ENCODE data around the gene S100A12.

S100A12 gene

GRCh38 chr1:153368495-153368894 is 6.9 kb downstream of the S100A12 start:
- no peak for DNase-seq (ENCODE audit: low read depth in 2 of 2)

GRCh38 chr1:153367090-153367489 is 8.3 kb downstream of the S100A12 start:
- no peak for DNase-seq (ENCODE audit: low read depth in 2 of 2)

- no peak for DNase-seq (ENCODE audit: low read depth in 2 of 2)
Measured at GRCh38 chr1:153366261-153366660, 9.2 kb downstream of the S100A12 start.

- DNase-seq (ENCODE audit: low read depth in 2 of 2) = no peak
Measured at GRCh38 chr1:153365696-153366095, 9.7 kb downstream of the S100A12 start.

GRCh38 chr1:153364766-153365666 is 10.4 kb downstream of the S100A12 start:
- DNase-seq (ENCODE audit: low read depth in 2 of 2) = no peak

GRCh38 chr1:153364156-153364555 is 11.3 kb downstream of the S100A12 start:
- DNase-seq (ENCODE audit: low read depth in 2 of 2) = no peak

GRCh38 chr1:153363641-153364040 is 11.8 kb downstream of the S100A12 start:
- no peak for DNase-seq (ENCODE audit: low read depth in 2 of 2)

GRCh38 chr1:153362187-153362775 is 13.1 kb downstream of the S100A12 start:
- DNase-seq (ENCODE audit: low read depth in 2 of 2) = no peak

GRCh38 chr1:153361480-153362109 is 13.8 kb downstream of the S100A12 start:
- DNase-seq (ENCODE audit: low read depth in 2 of 2) = no peak

GRCh38 chr1:153360592-153361479 is 14.6 kb downstream of the S100A12 start:
- DNase-seq (ENCODE audit: low read depth in 2 of 2) = no peak

- no peak for DNase-seq (ENCODE audit: low read depth in 2 of 2)
Measured at GRCh38 chr1:153360190-153360589, 15.2 kb downstream of the S100A12 start.

- no peak for DNase-seq (ENCODE audit: low read depth in 2 of 2)
Measured at GRCh38 chr1:153359241-153359640, 16.2 kb downstream of the S100A12 start.

- DNase-seq (ENCODE audit: low read depth in 2 of 2) = no peak
Measured at GRCh38 chr1:153358691-153358975, 16.8 kb downstream of the S100A12 start.

GRCh38 chr1:153357853-153358690 is 17.3 kb downstream of the S100A12 start, which contains the start of gene S100A9:
Gene S100A9, plus strand, starts transcription at chr1:153357854. Its CDS starts 430 bp downstream, at chr1:153358284.
- DNase-seq (ENCODE audit: low read depth in 2 of 2) = no peak

- DNase-seq (ENCODE audit: low read depth in 2 of 2) = no peak
Measured at GRCh38 chr1:153357076-153357852, 18.2 kb downstream of the S100A12 start.

- no peak for DNase-seq (ENCODE audit: low read depth in 2 of 2)
Measured at GRCh38 chr1:153356392-153357075, 18.9 kb downstream of the S100A12 start.

GRCh38 chr1:153355445-153356071 is 19.9 kb downstream of the S100A12 start:
- peak; percentile 12 to 21 for DNase-seq (ENCODE audit: low read depth in 2 of 2)

- DNase-seq (ENCODE audit: low read depth in 2 of 2) = no peak
Measured at GRCh38 chr1:153354515-153355193, 20.8 kb downstream of the S100A12 start.

All from stimulated activated CD8-positive, alpha-beta memory T cell treated with anti-CD3 and anti-CD28 coated beads, Interleukin-2, amount 100 ng/mL, for 48 hours (primary cell).